DND-41 (cell line): ENCODE measurements around the gene GVQW3.

ENCODE experiments used
- CTCF ChIP-seq: IDR thresholded peaks from 2 replicates; pipeline ENCODE4 v1.5.1; 2012; ENCODE audit warnings: borderline replicate concordance, low read length, moderate library complexity, mild to moderate bottlenecking; ENCODE audit not compliant: poor library complexity, severe bottlenecking; ENCODE audit errors: extremely low read depth
- EZH2 ChIP-seq: IDR thresholded peaks from 3 replicates; pipeline ENCODE4 v1.6.1; 2012; ENCODE audit warnings: borderline replicate concordance, low read depth, mild to moderate bottlenecking, moderate library complexity, low read length, inconsistent platforms; ENCODE audit not compliant: severe bottlenecking

- TF ChIP-seq CTCF (no peak), EZH2 (no peak)
Observed at GRCh38 chr11:76336597-76336996, 44.5 kb upstream of the GVQW3 start.
